Endodermal cell (in vitro differentiated cells): Measurements from ENCODE around the gene RPS2. TPM values are rescaled to one million over a fixed set of nuclear protein-coding genes. Genes with fewer than 3 reads are reported as not detected.
A peak's percentile ranks its signal among the peaks of the same experiment; 100 is the strongest.

Experiments
- DNase-seq: peaks from one replicate; pipeline ENCODE4 v3.0.0-alpha.2; 2017
- H3K27ac ChIP-seq: 2 replicates; pipeline ENCODE4 v1.5.1; 2013; ENCODE audit warnings: mild to moderate bottlenecking, low read depth, low read length, moderate library complexity
- H3K27me3 ChIP-seq: 2 replicates; pipeline ENCODE4 v1.6.1; 2013; ENCODE audit warnings: mild to moderate bottlenecking, low read length, moderate library complexity; ENCODE audit not compliant: insufficient read depth, control insufficient read depth, poor library complexity, severe bottlenecking
- H3K36me3 ChIP-seq: 2 replicates; pipeline ENCODE4 v1.7.0; 2013; ENCODE audit warnings: mild to moderate bottlenecking, low read length, moderate library complexity; ENCODE audit not compliant: control insufficient read depth, insufficient read depth
- H3K4me1 ChIP-seq: one replicate; pipeline ENCODE4 v1.7.0; 2013; ENCODE audit warnings: low read length; ENCODE audit not compliant: control insufficient read depth, insufficient read depth
- H3K4me3 ChIP-seq: 2 replicates; pipeline ENCODE4 v1.5.1; 2013; ENCODE audit warnings: mild to moderate bottlenecking, low read length, moderate library complexity
- H3K9ac ChIP-seq: 2 replicates; pipeline ENCODE4 v1.6.1; 2013; ENCODE audit warnings: mild to moderate bottlenecking, low read length, moderate library complexity; ENCODE audit not compliant: poor library complexity, severe bottlenecking; ENCODE audit errors: extremely low read depth
- H3K9me3 ChIP-seq: 2 replicates; pipeline ENCODE4 v1.6.1; 2013; ENCODE audit warnings: mild to moderate bottlenecking, low read length, moderate library complexity; ENCODE audit not compliant: control insufficient read depth
- H3K27ac Mint-ChIP-seq: 2 replicates; pipeline ENCODE4 v1.8.0; 2020; ENCODE audit warnings: mixed read lengths
- H3K27me3 Mint-ChIP-seq: 2 replicates; pipeline ENCODE4 v1.8.0; 2021; ENCODE audit warnings: mild to moderate bottlenecking, mixed read lengths; ENCODE audit not compliant: insufficient read depth
- H3K36me3 Mint-ChIP-seq: 2 replicates; pipeline ENCODE4 v1.8.0; 2020; ENCODE audit warnings: low read depth, mixed read lengths
- H3K4me1 Mint-ChIP-seq: 2 replicates; pipeline ENCODE4 v1.8.0; 2020; ENCODE audit warnings: mixed read lengths
- H3K4me3 Mint-ChIP-seq: 2 replicates; pipeline ENCODE4 v1.8.0; 2020; ENCODE audit warnings: mild to moderate bottlenecking, moderate library complexity, mixed read lengths
- H3K9me3 Mint-ChIP-seq: 2 replicates; pipeline ENCODE4 v1.8.0; 2020; ENCODE audit warnings: mild to moderate bottlenecking, mixed read lengths
- CTCF ChIP-seq: fragments of 200-600 bp; sonication (generic); conservative IDR thresholded peaks from 2 replicates; pipeline ENCODE4 v1.5.0; 2021; ENCODE audit warnings: antibody characterized with exemption, mild to moderate bottlenecking
- WGBS, 2 experiments: methylation state at CpG; one replicate each; pipeline versions ENCODE4 v1.1.5 to v1.1.7; 2013; ENCODE audit warnings: missing lambda C conversion rate in 2 of 2, mixed read lengths in 1 of 2; ENCODE audit not compliant: insufficient coverage in 1 of 2, insufficient read length in 1 of 2; 5-methylcytosine and 5-hydroxymethylcytosine counted together
- total RNA-seq, 2 donors: library from RNA; stranded (reverse); fragmentation: NEBNext Ultra II Directional in 1 of 2; extraction: Animal tissue kit (Norgen Biotek cat#: 25700) in 1 of 2; gene quantifications; 2 replicates in 1 of 2; 3 replicates in 1 of 2; pipeline ENCODE4 v1.2.1, GENCODE V29; 2021

The RPS2 gene
- total RNA-seq, 2 donors from 2014 or later, result 3,064 to 3,492 TPM

- H3K27me3 Mint-ChIP-seq, result peaks cover 86% of the 10 kb centered on the region
- Histone ChIP-seq H3K27me3 (peaks cover 96% of the 10 kb centered on the region), H3K9ac (no peak within 1 kb of the TSS), H3K4me1 (no peaks in the 10 kb centered on the region), H3K4me3 (no peak within 1 kb of the TSS), H3K9me3 (no peaks in the 10 kb centered on the region), H3K36me3 (no peaks in the 10 kb centered on the region), H3K27ac (no peak within 1 kb of the TSS)
- H3K27ac Mint-ChIP-seq, result no peak within 1 kb of the TSS
- H3K4me1 Mint-ChIP-seq, result peaks cover 2% of the 10 kb centered on the region
- DNase-seq, result peak; percentile 79
- no peak for TF ChIP-seq CTCF
- H3K4me3 Mint-ChIP-seq, result peak within 1 kb of the TSS; percentile 25
- no peaks in the 10 kb centered on the region for H3K36me3 Mint-ChIP-seq
- H3K9me3 Mint-ChIP-seq, result no peaks in the 10 kb centered on the region
- WGBS, 2 experiments, result 9 to 22% methylated on average over 15 to 60 of the region's 71 CpGs
Observed at GRCh38 chr16:1918351-1919326, 46.0 kb downstream of the RPS2 start, which contains the start of gene HS3ST6. TSS of gene HS3ST6 (minus strand) at chr16:1918415. CDS start at chr16:1918323, 92 bp downstream.

GRCh38 chr16:1917665-1918350, 46.8 kb downstream of the RPS2 start:
- no peak for TF ChIP-seq CTCF
- Histone ChIP-seq H3K27ac (no peak overlapping the region), H3K36me3 (no peaks in the 10 kb centered on the region), H3K4me3 (no peak overlapping the region), H3K4me1 (no peaks in the 10 kb centered on the region), H3K9me3 (no peaks in the 10 kb centered on the region), H3K27me3 (peaks cover 89% of the 10 kb centered on the region), H3K9ac (no peak overlapping the region)
- 3 to 6% methylated on average over 5 to 79 of the region's 81 CpGs for WGBS, 2 experiments
- no peak for DNase-seq
- Mint-ChIP-seq H3K4me3 (peak overlapping the region; percentile 25), H3K27me3 (peaks cover 79% of the 10 kb centered on the region), H3K27ac (no peak overlapping the region), H3K9me3 (no peaks in the 10 kb centered on the region), H3K4me1 (peaks cover 2% of the 10 kb centered on the region), H3K36me3 (no peaks in the 10 kb centered on the region)

GRCh38 chr16:1917056-1917664, 47.5 kb downstream of the RPS2 start:
- H3K4me3 Mint-ChIP-seq, result peak overlapping the region; percentile 25
- no peak overlapping the region for H3K9ac ChIP-seq
- no peaks in the 10 kb centered on the region for H3K4me1 ChIP-seq
- no peak for TF ChIP-seq CTCF
- WGBS, 2 experiments, result 10 to 15% methylated on average over 18 to 22 of the region's 22 CpGs
- H3K27ac Mint-ChIP-seq, result no peak overlapping the region
- no peaks in the 10 kb centered on the region for H3K36me3 Mint-ChIP-seq
- H3K9me3 ChIP-seq, result no peaks in the 10 kb centered on the region
- H3K4me1 Mint-ChIP-seq, result peaks cover 2% of the 10 kb centered on the region
- no peaks in the 10 kb centered on the region for H3K9me3 Mint-ChIP-seq
- H3K27me3 Mint-ChIP-seq, result peaks cover 74% of the 10 kb centered on the region
- DNase-seq, result no peak
- peaks cover 82% of the 10 kb centered on the region for H3K27me3 ChIP-seq
- H3K36me3 ChIP-seq, result no peaks in the 10 kb centered on the region
- H3K4me3 ChIP-seq, result no peak overlapping the region
- no peak overlapping the region for H3K27ac ChIP-seq
